Measurements from ENCODE around the gene CRACR2B.

DNA sequence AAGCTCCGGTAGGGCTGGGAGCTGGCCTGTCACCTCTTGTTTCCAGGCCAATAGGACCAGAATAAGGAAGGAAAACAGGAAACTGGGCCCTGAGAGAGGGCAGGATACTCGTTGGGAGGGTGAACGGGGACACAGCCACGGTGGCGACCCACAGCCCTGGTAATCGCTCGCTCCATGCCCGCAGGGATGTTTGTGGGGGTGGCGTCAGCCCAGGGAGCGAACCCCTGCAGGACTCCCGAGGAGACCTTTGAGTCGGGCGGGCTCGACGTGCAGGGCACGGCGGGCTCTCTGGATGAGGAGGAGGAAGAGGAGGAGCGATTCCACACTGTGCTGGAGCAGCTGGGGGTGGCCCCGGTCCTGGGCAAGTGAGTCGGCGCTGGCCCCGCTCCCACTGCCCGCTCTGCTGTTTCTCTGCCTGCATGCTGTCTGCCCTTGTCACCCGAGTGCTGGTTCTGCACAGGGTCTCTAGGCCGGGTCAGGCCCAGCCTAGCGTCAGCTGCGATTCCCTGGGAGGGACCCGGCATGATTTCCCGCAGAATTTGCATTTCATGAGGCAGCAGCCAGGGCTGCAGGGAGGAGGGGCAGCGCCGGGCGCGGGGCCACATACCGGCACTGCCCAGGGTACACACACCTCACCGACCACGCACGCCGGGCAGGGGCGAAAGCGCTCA lies 1.6 kb downstream of the CRACR2B start:
- TF ChIP-seq, protein P1, sequence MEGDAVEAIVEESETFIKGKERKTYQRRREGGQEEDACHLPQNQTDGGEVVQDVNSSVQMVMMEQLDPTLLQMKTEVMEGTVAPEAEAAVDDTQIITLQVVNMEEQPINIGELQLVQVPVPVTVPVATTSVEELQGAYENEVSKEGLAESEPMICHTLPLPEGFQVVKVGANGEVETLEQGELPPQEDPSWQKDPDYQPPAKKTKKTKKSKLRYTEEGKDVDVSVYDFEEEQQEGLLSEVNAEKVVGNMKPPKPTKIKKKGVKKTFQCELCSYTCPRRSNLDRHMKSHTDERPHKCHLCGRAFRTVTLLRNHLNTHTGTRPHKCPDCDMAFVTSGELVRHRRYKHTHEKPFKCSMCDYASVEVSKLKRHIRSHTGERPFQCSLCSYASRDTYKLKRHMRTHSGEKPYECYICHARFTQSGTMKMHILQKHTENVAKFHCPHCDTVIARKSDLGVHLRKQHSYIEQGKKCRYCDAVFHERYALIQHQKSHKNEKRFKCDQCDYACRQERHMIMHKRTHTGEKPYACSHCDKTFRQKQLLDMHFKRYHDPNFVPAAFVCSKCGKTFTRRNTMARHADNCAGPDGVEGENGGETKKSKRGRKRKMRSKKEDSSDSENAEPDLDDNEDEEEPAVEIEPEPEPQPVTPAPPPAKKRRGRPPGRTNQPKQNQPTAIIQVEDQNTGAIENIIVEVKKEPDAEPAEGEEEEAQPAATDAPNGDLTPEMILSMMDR (IDR thresholded peaks at IDR 0.05; ENCODE audit: low read depth, low read length, poor library complexity, severe bottlenecking) = no peak
- TF ChIP-seq EZH2phosphoT487 (IDR thresholded peaks at IDR 0.05; ENCODE audit: borderline replicate concordance, low read length) = no peak

Data from DOHH2 (cell line).